Skin epidermis (tissue), 12 donors: ENCODE data around the gene CA5A.
A peak's percentile ranks its signal among the peaks of the same experiment; 100 is the strongest.
"Not testable (repeated sequence)": the region's sequence is repeated elsewhere in the genome, so short reads cannot be mapped to it uniquely, and the experiment has no call there.

ENCODE experiments used
- H3K27ac ChIP-seq, 21 experiments: fragments of 200-600 bp; sonication (generic) in 11 of 21; one replicate each; pipeline ENCODE4 v1.5.0; 2020; ENCODE audit warnings: mild to moderate bottlenecking in 3 of 21, inconsistent platforms in 2 of 21, moderate library complexity in 2 of 21
- H3K4me3 ChIP-seq, 7 experiments: fragments of 200-600 bp; sonication (generic) in 2 of 7; one replicate each; pipeline ENCODE4 v1.5.0; 2020; ENCODE audit warnings: inconsistent platforms in 2 of 7, mild to moderate bottlenecking in 2 of 7, moderate library complexity in 1 of 7

Gene CA5A

DNA sequence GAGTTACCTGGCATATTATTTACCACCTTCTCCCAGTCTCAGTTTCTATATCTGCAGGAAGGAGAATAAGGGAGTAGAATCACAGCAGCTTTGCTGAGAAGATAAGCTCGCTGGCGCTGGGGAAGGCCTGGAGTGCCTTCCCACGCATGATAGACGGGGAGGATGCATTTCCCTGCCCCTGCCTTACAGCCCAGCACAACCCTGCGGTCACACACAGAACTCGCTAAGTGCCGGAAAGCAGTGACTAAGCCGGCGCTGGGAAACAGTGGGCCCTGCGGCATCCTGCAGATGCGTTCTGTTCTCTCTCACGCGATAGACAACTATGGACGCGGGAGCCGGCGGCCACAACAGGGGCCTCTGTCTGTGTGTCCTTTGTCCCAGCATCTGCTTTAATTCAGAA is 4.8 kb downstream of the CA5A start:
- Histone ChIP-seq H3K27ac (no peak overlapping the region), H3K4me3 (no peak overlapping the region)

DNA sequence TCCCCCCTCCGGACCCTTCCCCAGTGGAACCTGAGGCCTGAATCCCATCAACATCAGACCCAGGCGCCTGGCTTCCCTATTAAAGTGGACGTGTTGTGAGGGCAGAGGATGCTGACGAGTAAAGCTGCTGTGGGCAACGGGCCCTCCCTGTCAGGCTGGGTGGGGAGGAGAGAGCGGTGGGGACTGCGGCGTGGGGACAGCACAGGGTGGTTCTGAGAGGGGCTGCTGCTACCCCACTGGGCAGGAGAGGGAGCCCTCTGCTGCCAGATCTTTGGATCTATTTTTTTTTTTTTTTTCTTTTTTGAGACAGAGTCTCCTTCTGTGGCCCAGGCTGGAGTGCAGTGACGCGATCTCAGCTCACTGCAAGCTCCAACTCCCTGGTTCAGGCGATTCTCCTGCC is 5.9 kb downstream of the CA5A start:
- no peak overlapping the region for H3K4me3 ChIP-seq
- H3K27ac ChIP-seq: no peak overlapping the region

DNA sequence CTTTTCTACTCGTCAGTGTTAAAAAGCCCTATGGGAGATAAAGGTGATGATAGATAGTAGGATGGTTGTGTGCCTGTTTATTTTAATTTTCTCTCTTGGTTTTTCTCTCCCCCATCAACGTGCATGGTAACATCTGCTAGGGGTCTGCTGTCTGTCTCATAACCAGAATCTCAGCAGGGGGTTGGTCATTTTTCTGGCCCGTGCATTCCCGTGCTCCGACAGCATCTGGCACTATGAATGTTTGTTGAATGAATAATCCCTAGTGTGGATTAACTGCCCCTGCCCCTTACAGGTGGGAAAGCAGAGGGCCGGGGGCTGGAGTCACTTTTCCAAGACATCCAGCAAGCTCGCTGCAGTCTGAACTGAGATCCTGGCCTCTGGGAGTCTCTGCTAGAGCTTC is 6.3 kb downstream of the CA5A start:
- no peak overlapping the region for H3K4me3 ChIP-seq
- no peak overlapping the region for H3K27ac ChIP-seq

DNA sequence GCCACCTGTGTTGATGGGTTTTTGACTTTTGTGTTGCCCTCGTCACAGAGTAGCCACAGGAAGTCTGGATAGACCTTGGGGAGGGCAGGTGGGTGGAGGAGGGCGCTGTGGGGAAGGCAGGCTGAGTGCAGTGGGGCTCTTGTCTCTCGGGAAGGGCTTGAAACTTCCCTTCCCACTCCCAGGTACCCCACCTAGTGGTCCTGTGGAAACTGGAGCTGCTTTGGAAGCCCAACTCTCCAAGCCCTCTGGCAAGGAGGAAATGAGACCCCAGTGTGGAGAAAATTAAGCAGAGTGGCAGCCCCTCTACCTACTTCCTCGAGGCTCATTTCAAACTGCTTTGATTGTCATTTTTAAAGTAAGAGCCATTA is 9.2 kb downstream of the CA5A start:
- H3K4me3 ChIP-seq: no peak overlapping the region

DNA sequence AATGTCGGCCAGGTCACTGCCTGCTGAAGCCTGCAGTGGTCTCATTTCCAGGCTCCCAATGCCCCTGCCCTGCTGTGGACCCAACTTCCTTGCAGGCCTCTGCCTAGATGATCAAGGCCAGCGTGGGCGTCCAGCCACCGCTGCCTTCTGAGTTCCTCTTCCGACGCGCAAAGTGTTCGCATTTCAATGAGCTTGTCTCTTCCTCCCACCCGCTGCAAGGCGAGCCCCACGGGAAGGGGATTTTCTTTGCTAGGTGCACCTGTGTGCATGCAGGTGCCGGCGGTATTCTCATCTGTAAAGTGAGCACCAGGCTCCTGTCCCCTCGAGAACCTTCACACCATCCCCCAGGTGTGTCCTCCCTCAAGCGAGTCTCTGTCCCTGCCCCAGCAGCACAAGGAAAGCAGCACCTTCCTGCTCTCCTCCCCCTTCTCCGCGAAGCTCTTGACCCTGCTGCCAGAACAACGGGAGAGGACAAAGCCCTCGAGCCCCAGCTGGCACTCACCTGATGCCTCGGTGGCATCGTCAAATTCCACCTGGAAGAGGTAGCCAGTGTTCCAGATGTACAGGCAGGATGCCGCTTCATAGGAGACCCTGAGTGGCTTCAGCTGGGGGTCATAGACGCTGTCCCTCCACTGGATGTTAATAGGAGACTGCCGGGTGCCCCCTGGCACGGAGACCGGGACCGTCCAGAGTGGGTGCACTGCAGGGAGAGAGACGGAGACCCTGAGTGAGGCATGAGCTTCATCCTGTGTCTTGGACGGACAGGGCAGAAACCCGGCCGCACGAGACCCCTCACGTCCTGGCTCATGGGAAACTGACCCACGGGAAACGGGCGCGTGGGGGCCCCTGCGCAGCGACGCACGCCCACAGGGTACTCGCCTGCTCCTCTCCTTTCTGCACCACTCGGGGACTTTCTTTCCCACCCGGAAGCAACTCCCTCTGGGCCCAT is 9.8 kb downstream of the CA5A start:
- no peak overlapping the region for H3K4me3 ChIP-seq
- H3K27ac ChIP-seq: no peak overlapping the region

More for the DNA sequence above, 9.2 kb downstream of the CA5A start:
- no peak overlapping the region for H3K27ac ChIP-seq

DNA sequence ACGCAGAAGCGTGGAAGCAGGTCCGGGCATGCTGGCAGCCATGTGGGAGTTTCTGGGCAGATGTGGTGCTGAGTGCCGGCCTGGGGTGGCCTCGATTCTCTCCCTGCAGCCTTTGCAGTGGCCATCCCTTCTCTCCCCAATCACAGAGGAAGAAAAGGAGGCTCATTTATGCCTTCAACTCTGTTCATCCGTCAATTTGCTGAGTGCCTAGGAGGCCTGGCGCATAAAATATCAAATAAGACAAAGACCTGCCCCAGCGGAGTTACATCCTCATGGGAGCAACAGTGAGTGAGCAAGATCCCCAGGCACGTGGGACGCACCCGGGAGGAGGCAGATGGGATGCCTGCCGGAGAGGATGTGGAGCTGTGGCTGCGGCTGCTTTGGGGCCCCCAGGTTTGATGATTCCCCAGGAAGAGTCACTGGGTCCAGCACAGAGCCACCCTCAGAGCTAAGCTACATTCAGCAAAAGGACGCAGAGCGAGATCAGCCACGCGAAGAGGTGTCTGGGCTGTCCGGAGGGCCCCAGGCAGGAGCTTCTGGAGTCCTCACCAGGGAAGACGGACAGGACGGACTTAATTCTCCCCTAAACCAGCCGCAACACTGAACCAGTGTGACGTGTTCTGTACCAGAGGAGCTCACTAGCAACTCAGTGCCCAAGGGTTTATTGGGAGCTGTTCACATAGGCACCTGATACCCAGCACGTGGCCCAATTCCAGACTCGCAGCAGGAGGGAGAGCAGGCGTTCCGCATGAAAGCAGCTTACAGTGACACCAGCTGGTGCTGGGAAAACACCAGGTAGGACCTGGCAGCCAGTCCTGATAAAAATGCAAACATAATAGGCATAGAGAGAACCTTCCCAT is 11.3 kb downstream of the CA5A start:
- Histone ChIP-seq H3K27ac (no peak overlapping the region), H3K4me3 (no peak overlapping the region)

DNA sequence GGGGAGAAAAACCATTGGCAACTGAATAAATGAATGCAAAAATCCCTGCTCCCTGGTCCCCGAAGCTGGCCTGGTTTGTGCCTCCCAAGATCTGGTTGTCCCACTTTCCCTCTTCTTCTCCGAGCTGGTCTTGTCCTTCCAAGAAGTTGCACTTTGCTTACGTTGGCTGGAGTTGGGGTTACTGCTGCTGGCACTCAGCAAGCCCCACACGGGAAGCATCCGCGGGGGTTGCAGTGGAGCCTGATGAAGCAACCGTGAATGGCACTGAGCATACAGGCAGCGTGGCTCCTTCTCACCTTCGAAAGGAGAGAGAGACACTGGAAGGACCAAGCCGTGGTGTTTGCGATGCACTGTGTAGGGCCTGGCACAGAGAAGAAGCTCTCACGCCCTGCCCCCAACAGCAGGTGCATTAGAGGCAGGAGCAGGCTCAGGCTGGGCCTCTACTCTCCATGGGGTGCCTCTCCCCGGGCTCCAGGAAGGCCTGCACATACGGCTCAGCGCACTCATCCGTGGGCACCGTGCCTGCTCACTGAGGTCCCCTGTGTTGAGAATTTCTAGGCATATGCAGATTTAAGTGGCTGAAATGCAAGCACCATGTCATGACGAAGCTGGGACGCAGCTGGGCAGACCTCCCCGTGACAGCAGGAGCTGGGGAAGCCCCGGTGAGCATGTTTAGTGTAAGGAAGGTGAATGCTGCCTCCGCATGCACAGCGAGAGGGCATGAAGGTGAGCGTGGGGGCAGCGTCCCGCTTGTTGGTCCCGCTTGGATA is 12.1 kb downstream of the CA5A start:
- Histone ChIP-seq H3K4me3 (no peak overlapping the region), H3K27ac (no peak overlapping the region)

DNA sequence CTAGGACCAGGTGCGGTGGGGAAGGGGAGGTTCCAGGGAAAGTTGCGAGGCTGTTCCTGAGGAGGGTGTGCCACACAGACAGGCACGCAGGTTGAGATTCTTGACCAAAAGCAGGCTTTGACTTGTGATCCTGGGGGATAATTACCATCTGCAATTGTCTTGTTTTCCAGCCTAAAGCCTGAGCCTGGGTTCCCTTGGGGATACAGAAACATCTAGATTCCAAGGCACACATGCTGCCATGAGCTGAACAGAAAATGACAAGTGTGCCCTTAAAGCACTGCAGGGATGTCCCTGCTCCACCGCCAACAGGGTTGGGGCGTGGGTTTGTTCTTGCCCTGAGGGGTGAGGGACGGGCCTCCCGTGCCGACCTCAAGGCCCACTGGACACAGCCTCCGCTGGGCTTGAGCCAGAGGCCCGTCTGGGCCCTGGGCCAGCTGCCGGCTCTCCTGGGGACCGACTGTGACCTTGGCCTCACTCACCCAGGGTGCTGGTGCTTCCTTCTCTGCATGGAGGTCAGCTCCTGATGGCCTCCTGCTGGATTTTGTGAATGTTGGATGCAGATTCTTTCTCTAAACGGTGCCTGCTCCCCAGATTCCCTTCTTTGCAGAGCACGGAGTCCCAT is 14.0 kb downstream of the CA5A start:
- H3K27ac ChIP-seq: no peak overlapping the region

DNA sequence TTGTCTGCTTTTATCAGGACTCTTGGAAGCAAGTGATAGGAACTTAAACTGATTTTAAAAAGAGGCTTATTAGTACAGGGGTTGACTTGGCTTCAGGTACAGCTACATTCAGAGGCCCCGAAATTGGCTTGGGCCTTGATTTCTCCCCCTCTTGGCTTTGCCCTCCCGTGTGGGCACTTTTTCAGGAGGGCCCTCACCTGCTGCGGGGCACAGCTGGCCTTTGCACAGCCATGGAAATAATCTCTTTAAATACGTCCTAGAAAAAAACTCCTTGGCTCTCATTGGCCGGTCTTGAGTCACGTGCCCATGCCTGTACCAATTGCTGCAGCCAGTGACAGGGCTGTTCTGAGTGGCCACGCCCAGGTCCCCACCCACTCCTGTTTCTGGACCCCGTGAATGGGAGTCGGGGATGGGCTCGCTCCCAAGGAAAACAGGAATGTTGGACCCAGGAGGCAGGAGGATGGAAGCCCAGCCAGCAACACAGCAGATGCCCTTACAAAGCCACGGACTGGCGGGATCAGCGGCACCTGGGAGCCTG is 15.0 kb downstream of the CA5A start:
- Histone ChIP-seq H3K27ac (no peak overlapping the region), H3K4me3 (no peak overlapping the region)

More for the DNA sequence above, 14.0 kb downstream of the CA5A start:
- no peak overlapping the region for H3K4me3 ChIP-seq

DNA sequence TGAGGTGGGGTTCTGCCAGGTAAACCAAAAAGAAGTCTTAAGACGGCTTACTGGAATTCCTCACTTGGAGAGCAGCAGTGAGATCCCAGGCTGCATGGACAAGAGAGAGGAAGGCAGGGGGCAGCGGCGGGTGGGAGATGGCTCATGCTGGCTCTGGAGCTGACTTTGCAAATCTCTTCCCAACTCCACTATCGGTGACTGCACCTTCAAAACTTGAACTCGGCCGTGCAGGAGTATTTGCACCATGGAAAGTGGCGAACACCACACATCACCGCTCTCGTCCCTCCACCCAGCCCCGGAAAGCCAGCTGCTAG is 16.7 kb downstream of the CA5A start:
- H3K4me3 ChIP-seq: no peak overlapping the region
- peak overlapping the region in 1 of 21 experiments; percentile 12 for H3K27ac ChIP-seq

DNA sequence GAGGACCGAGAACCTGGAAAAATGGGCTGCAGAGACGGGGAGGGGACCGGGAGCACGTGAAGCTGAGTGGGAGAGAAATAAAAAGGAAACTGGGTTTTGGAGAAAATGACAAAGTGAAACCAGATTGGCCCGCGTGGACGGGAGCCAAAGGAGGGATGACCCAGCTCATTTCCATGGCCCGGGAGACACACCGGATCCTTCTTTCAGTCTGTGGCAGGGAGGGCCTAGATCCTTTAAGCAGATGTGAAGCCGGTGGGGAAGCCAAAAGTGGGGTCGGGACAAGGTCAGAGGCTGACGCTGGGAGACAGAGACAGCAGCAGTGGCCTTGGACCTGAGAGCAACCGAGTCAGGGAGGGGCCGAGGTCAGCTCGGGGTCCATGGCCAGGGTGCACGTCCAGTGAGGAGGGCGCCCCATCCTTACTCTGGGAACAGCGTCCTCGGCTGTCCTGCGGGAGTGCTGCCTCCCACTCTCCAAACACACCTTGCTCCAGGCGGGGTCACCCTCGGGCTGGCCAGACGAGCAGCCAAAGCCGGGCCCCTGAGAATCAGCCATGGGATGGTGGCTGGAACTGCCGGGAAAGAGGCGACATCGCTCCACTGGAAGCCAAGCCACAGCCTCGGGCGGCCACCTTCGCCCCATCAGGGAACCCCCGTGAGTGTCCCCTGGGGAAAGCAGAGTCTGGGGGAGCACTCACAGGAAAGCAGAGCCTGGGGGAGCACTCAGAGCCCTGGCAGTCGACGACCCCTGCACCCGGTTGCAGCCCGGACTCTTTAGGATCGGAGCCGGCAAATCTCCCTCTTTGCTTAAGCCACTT is 17.3 kb downstream of the CA5A start:
- Histone ChIP-seq H3K4me3 (no peak overlapping the region), H3K27ac (peak overlapping the region in 9 of 21 experiments; percentile 20 to 81 (median 40))

DNA sequence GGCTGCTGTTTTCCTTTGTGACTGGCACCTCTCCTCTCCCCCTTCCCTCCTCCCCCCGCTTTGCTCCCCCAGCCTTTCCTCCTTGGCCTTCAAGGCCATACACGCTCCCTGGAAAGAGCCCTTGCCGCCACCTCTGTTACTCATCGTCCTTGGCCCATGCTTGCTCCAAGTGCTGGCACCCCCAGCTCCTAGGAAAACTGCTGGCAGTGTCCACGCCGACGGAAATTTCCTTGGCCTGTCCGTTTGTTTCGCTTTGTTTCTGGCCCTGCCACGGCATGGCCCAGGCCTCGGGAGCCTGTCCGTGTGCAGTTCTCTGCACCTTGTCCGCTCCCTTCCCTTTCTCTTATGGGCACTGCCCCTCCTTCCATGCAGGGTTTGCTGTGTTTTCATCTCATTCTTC is 18.0 kb downstream of the CA5A start:
- H3K4me3 ChIP-seq: no peak overlapping the region
- peak overlapping the region in 12 of 21 experiments; percentile 5 to 81 (median 45) for H3K27ac ChIP-seq

DNA sequence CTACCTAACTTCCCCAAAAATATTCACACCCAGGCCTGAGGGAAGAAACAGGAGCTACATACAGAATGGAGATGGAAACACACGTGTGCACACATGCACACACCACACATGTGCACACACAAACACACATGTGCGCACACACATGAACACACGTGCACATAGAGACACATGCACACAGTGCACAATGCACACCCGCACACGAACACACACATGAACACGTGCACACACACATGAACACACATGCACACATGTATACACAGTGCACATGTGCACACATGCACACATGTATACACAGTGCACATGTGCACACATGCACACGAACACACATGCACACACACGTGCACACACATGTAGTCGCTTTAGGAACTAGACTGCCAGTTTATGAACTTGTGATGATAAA is 18.8 kb downstream of the CA5A start:
- H3K27ac ChIP-seq: peak overlapping the region in 1 of 21 experiments; percentile 71
- no peak overlapping the region for H3K4me3 ChIP-seq

DNA sequence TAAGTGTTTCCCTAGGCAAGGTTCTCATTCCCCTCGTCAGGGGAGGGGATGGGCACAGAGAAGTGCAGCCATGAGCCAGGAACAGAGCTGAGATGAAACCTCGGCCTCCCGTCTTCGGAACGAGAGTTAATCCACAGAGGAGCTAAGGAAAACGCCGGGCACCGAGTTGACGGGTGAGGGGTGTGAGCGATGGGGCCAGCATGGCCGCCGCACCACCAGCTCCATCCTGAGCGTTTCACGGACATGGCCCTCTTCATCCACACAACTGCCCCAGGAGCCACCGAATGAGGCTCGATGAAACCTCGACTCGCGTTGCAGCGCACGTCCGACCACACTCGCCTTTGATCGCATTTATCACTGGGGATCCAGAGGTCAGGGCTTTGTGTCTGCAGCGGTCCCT is 21.5 kb downstream of the CA5A start:
- H3K4me3 ChIP-seq: no peak overlapping the region
- no peak overlapping the region for H3K27ac ChIP-seq

DNA sequence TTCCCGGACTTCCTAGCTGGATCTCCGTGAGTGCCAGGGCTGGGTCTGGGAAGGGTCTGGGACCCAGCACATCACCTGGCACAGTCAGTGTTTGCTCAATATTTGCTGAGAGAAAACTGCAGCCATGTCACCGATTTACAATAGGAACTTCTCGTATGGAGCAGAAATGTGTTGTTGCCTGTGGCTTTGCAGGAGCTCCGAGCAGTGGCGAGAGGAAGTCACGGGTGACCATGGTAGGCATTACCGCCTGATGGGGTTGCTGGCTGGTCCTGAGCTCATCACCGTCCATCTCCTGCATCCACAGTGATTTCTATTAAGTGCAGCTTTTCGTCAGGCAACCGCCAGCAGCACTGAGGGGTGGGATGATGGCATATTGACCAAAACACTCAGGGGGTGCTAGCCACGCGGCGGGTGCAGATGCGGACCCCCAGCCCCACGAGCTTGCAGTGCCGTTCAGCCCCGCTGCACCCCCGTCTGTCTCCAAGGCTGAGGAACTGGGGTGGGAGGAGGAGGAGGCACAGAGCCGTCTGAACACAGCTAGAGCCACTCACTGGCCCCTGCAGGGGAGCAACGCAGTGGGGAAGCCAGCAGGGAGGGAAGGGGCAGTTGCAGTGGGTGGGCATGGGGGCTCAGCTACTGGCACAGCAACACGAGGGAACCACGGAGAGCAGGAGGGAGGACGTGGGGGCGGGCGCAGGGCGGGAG is 22.2 kb downstream of the CA5A start:
- H3K27ac ChIP-seq, H3K4me3 ChIP-seq: not testable (repeated sequence)

DNA sequence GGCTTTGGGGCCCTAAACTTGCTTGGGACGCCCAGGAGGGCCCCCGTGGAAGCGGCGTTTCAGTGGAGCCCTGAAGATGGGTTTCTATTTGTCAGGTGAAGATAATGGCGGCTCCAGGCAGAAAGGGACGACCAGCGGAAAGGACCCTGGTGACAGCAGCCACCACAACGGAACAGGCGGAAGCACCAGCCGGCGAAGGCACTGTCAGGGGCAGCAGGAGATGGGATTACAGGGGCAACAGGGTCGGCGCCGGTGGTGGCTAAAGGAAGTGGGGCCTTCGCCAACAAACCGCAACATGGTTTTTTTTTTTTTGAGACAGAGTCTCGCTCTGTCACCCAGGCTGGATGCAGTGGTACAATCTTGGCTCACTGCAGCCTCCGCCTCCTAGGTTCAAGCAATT is 23.6 kb downstream of the CA5A start:
- H3K27ac ChIP-seq, H3K4me3 ChIP-seq: not testable (repeated sequence)

DNA sequence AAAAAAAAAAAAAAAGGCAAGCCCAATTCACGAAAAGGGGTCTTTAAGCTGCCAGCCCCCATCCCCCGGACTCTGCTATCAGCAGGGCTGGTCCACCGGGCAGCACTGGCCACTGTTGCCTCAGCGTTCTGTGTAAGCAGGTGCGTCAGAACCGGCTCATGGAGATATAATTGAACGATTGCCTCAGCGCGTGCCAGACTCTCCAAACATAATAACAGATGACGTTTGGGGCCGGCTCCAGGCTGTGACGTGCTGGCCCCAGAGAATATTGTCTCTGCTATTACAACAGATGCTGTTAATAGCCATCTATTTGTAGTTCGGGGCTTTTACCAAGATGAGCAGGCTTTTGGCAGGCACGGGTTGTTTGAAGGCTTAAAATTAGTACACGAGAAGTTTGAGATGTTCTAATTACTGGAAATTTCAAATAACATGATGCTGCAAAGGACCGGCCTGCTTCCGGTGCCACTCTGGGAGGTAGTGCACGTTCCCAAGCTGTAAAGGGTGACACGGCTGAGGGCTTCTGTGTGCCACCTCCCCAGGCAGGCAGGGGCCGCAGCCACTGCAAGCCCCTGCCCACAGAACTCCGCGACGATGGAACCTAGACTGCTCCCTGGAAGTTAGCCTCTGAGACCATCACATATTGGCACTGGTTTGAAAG is 25.1 kb downstream of the CA5A start:
- not testable (repeated sequence) for H3K4me3 ChIP-seq
- H3K27ac ChIP-seq: peak overlapping the region in 1 of 21 experiments; percentile 38
